Heart left ventricle (tissue), 16 donors: ENCODE measurements around the gene CERKL. TPM values are rescaled to one million over a fixed set of nuclear protein-coding genes. Genes with fewer than 3 reads are reported as not detected.

Experiments used
- ATAC-seq, 4 donors: fragments of 200-7000 bp; cut with Tn5 transposase; one replicate each; pipeline ENCODE4 v1.9.1; 2020 to 2022; ENCODE audit warnings: moderate library complexity in 4 of 4, mild to moderate bottlenecking in 3 of 4, moderate number of reproducible peaks in 1 of 4
- DNase-seq, 5 donors: peaks; one replicate each; pipeline ENCODE4 v3.0.0-alpha.2; 2020
- H3K27ac ChIP-seq, 12 donors: fragments of 200-600 bp; sonication (generic) in 4 of 12; one replicate each; pipeline versions ENCODE4 v1.5.0 to v1.8.0; 2016 to 2022; ENCODE audit warnings: mild to moderate bottlenecking in 2 of 12
- H3K27me3 ChIP-seq, 9 donors: fragments of 200-600 bp; sonication (generic) in 2 of 9; one replicate each; pipeline versions ENCODE4 v1.5.1 to v1.8.0; 2016 to 2022; ENCODE audit warnings: mild to moderate bottlenecking in 3 of 9
- H3K36me3 ChIP-seq, 9 donors: fragments of 200-600 bp; sonication (generic) in 2 of 9; one replicate each; pipeline versions ENCODE4 v1.5.0 to v1.8.0; 2018 to 2022; ENCODE audit warnings: mild to moderate bottlenecking in 2 of 9
- H3K4me1 ChIP-seq, 12 donors: fragments of 200-600 bp; sonication (generic) in 4 of 12; one replicate each; pipeline versions ENCODE4 v1.5.0 to v1.8.0; 2016 to 2022; ENCODE audit warnings: mild to moderate bottlenecking in 3 of 12
- H3K4me3 ChIP-seq, 12 donors: fragments of 200-600 bp; sonication (generic) in 4 of 12; one replicate each; pipeline versions ENCODE4 v1.5.0 to v1.8.0; 2017 to 2022; ENCODE audit warnings: mild to moderate bottlenecking in 9 of 12, moderate library complexity in 4 of 12
- H3K9me3 ChIP-seq, 12 donors: fragments of 200-600 bp; sonication (generic) in 4 of 12; one replicate each; pipeline versions ENCODE4 v1.5.0 to v1.8.0; 2016 to 2022; ENCODE audit warnings: mild to moderate bottlenecking in 1 of 12
- POLR2A ChIP-seq, 2 donors: fragments of 450-650 bp; IDR thresholded peaks; one replicate each; pipeline ENCODE4 v1.6.1; 2017; ENCODE audit warnings: antibody characterized with exemption in 2 of 2, mild to moderate bottlenecking in 2 of 2, moderate library complexity in 2 of 2
- WGBS, 4 donors: extraction: QIAGEN DNeasy Blood & Tissue Kit in 2 of 4; methylation state at CpG; one replicate each; pipeline versions ENCODE4 v1.1.5 to v1.1.7; 2013 to 2018; 5-methylcytosine and 5-hydroxymethylcytosine counted together
- intact Hi-C, 10 donors: fragments of 100-400 bp; cut with DNase I; formaldehyde crosslinking; loops; one replicate each; pipeline versions ENCODE4 v1.11.1 to v1.14.2; 2022
- polyA plus RNA-seq, 2 donors: library from polyadenylated mRNA; stranded (reverse); fragments of 200-250 nt; gene quantifications; one replicate each; pipeline ENCODE4 v1.2.3, GENCODE V29; 2013
- total RNA-seq, 9 donors: library from RNA; depleted of rRNA in 2 of 9; stranded (reverse); fragments of >200 nt in 2 of 9; fragmentation: NEBNext Ultra II Directional in 3 of 9; extraction: Animal tissue kit (Norgen Biotek cat#: 25700) in 3 of 9; gene quantifications; one replicate each; pipeline versions ENCODE4 v1.1.0 to v1.2.4, GENCODE V29; 2016 to 2023
- TF ChIP-seq, protein P1 (sequence below), 12 donors: fragments of 200-600 bp; sonication (generic) in 4 of 12; IDR thresholded peaks; one replicate each; pipeline versions ENCODE4 v1.5.0 to v1.8.0; 2018 to 2022; ENCODE audit warnings: antibody characterized with exemption in 12 of 12, mild to moderate bottlenecking in 5 of 12
- donor health status: ischemic (EF 13 %, LVEDD 7.1; RV severe dilation, severe dysfunction).
- donor health status: healthy with polysubstance abuse.
- donor health status: DM: no; HTN: yes; CAD: no.
- donor health status: DM: no; HTN: no; CAD: no.
- donor health status: ischemic (EF 25% LVEDD 6.9; RV normal size, moderate dysfunction).
- donor health status: ischemic (EF 25% LVEDD 5.7; RV mildly dilated, moderate dysfunction).
- donor health status: healthy.
- donor health status: DM: yes; HTN: yes; CAD: no.
- donor health status: ischemic (EF 35%, LVEDD 5.7; RV mildly dilated, moderate dysfunction).
- donor health status: nonischemic (EF 11% LVEDD 7.7; RV severe dilation, severe dysfunction).
- donor health status: DM: yes; HTN: yes; CAD: no.
- donor health status: PGD.
- donor health status: ischemic (EF 29% LVEDD 5.4; RV normal size, mild dysfunction).
- donor health status: nonischemic (EF 23%, LVEDD 6.1; RV moderate dilation, normal function).

The CERKL gene
- total and polyA plus RNA-seq, 11 donors: not detected

DNA sequence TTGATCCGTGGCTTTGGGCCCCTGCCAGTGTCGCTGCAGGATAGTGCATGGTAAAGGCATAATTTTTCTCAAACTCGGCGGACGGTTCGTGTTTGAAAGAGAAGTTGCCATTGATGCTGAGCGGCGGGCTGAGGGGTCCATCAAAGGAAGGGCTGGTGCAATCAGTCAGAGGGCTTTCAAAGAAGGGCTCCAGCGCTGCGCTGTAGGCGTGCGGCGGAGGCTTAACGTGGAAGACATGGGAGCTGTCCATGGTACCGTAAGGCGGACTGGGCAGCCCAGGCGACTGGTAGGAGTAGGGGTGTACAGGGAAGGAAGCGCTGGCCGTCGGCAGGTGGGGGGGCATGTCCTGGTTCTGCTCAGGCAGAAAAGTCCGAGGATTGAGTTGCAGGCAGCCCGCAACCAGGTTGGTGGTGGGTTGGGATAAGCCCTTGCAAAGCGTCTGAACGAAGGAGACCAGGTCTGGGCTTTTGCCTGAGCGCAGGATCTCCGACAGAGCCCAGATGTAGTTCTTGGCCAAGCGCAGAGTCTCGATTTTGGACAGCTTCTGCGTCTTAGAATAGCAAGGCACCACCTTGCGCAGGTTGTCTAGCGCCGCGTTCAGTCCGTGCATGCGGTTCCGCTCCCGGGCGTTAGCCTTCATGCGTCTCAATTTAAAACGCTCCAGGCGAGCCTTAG lies 21.1 kb upstream of the CERKL start:
- intact Hi-C loops: no loop called here
- no peaks in the 10 kb centered on the region for H3K9me3 ChIP-seq
- no peak for TF ChIP-seq POLR2A (IDR thresholded peaks at IDR 0.05)
- TF ChIP-seq, protein P1, sequence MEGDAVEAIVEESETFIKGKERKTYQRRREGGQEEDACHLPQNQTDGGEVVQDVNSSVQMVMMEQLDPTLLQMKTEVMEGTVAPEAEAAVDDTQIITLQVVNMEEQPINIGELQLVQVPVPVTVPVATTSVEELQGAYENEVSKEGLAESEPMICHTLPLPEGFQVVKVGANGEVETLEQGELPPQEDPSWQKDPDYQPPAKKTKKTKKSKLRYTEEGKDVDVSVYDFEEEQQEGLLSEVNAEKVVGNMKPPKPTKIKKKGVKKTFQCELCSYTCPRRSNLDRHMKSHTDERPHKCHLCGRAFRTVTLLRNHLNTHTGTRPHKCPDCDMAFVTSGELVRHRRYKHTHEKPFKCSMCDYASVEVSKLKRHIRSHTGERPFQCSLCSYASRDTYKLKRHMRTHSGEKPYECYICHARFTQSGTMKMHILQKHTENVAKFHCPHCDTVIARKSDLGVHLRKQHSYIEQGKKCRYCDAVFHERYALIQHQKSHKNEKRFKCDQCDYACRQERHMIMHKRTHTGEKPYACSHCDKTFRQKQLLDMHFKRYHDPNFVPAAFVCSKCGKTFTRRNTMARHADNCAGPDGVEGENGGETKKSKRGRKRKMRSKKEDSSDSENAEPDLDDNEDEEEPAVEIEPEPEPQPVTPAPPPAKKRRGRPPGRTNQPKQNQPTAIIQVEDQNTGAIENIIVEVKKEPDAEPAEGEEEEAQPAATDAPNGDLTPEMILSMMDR (IDR thresholded peaks at IDR 0.05): no peak
- H3K4me1 ChIP-seq: peaks cover 0 to 22% (median under 1%) of the 10 kb centered on the region in 12 donors
- H3K36me3 ChIP-seq: no peaks in the 10 kb centered on the region
- ATAC-seq (peak; percentile 61 to 86 (median 82)), DNase-seq (peak; percentile 45 to 71 (median 65))
- 7 to 9% (median 8%) methylated on average over 37 to 41 of the region's 41 CpGs for WGBS, 4 donors
- H3K4me3 ChIP-seq: no peak overlapping the region
- peaks cover 34 to 93% (median 60%) of the 10 kb centered on the region in 9 donors for H3K27me3 ChIP-seq
- H3K27ac ChIP-seq: no peak overlapping the region

DNA sequence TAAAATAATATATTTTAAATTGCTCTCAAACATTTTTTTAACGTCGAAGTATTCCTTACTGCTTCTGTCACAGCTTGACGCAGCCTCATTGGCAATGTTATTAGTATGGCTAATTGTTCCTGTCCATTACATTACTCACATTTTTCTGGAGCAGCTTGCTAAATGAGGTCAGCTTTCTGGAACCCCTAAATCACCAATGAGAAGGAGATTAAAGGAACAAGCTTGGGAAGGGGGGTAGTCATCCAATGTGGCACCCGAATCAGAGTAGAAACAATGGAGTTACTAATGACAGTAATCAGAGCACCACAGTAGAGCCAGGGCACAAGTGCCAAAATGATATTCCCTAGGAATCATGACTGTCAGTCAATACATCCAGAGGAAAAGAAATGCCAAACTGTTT lies 18.3 kb upstream of the CERKL start:
- no peaks in the 10 kb centered on the region for H3K36me3 ChIP-seq
- H3K4me1 ChIP-seq: peaks cover 0 to under 1% (median 0%) of the 10 kb centered on the region in 12 donors
- 25 to 48% (median 38%) methylated on average over 4 of the region's 4 CpGs for WGBS, 4 donors
- TF ChIP-seq, protein P1 (IDR thresholded peaks at IDR 0.05): no peak
- no peak for TF ChIP-seq POLR2A (IDR thresholded peaks at IDR 0.05)
- no peak overlapping the region for H3K4me3 ChIP-seq
- peaks cover 18 to 85% (median 35%) of the 10 kb centered on the region in 9 donors for H3K27me3 ChIP-seq
- ATAC-seq: no peak
- H3K27ac ChIP-seq: no peak overlapping the region
- H3K9me3 ChIP-seq: no peaks in the 10 kb centered on the region
- intact Hi-C loops: no loop called here
- DNase-seq: no peak

DNA sequence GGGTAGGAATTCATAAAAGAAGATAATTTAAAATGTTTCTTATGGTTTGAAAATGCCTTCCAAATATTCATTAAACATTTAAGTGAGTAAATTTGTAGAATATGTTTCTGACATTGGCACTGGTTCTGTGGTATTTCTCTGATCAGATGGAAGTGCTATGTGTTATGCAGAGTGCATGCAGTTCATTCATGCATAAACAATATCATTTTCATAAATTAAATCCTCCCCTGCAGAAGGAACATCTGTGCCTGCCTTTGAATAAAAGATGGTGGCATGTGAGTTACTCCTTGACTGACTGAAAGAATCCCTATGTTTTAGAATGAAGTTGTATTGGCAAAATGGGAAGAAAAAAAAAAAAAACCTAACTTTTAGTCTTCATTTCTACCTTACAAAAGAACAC lies 17.6 kb upstream of the CERKL start:
- peaks cover 14 to 80% (median 29%) of the 10 kb centered on the region in 9 donors for H3K27me3 ChIP-seq
- H3K4me3 ChIP-seq: no peak overlapping the region
- TF ChIP-seq, protein P1 (IDR thresholded peaks at IDR 0.05): no peak
- TF ChIP-seq POLR2A (IDR thresholded peaks at IDR 0.05): no peak
- no peaks in the 10 kb centered on the region for H3K9me3 ChIP-seq
- no peaks in the 10 kb centered on the region for H3K4me1 ChIP-seq
- ATAC-seq (no peak), DNase-seq (no peak)
- intact Hi-C loops: no loop called here
- no peaks in the 10 kb centered on the region for H3K36me3 ChIP-seq
- no peak overlapping the region for H3K27ac ChIP-seq

DNA sequence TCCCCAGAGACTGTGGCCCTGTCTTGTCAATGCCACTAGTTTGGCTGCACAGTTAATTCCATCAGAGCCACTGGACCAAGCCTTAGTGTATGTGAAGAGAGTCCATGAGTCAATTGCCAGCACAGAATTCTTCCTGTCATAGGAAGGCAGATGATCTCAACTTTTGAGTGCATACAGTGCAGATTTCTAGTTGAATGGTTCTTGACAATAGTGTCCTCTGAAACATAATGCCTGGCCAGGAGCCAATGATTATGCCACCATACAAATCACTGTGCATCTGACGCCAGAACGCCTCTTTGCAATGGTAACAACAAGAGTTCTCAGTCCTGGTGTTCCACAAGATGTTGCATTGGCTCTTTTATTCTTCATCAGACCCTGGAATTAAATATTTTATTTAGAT lies 16.3 kb upstream of the CERKL start:
- no peak for ATAC-seq
- no peak for DNase-seq
- H3K4me1 ChIP-seq: no peaks in the 10 kb centered on the region
- H3K4me3 ChIP-seq: no peak overlapping the region
- intact Hi-C loops: no loop called here
- H3K27ac ChIP-seq: no peak overlapping the region
- H3K36me3 ChIP-seq: no peaks in the 10 kb centered on the region
- TF ChIP-seq, protein P1 (IDR thresholded peaks at IDR 0.05): no peak
- TF ChIP-seq POLR2A (IDR thresholded peaks at IDR 0.05): no peak
- peaks cover 4 to 70% (median 16%) of the 10 kb centered on the region in 9 donors for H3K27me3 ChIP-seq
- 59 to 65% (median 61%) methylated on average over 2 of the region's 2 CpGs for WGBS, 4 donors
- H3K9me3 ChIP-seq: no peaks in the 10 kb centered on the region
